Panc1 (cell line): ENCODE measurements around the gene DEDD.

ENCODE experiments used
- POLR2AphosphoS5 ChIP-seq: IDR thresholded peaks from 2 replicates; pipeline ENCODE4 v1.6.1; 2012; ENCODE audit warnings: mild to moderate bottlenecking, low read depth, low read length, moderate library complexity
- TCF7L2 ChIP-seq: IDR thresholded peaks from 2 replicates; pipeline ENCODE4 v1.6.1; 2011; ENCODE audit warnings: mild to moderate bottlenecking, low read depth, low read length, inconsistent platforms
- TF ChIP-seq, protein P1 (sequence below): fragments of 450-650 bp; IDR thresholded peaks from 2 replicates; pipeline ENCODE4 v1.5.1; 2017; ENCODE audit warnings: mild to moderate bottlenecking
- TF ChIP-seq, protein P2 (sequence below), 2 experiments: IDR thresholded peaks; 2 replicates each; pipeline ENCODE4 v1.6.1; 2011 to 2012; ENCODE audit warnings: low read depth in 2 of 2, control low read depth in 1 of 2, low read length in 1 of 2, mild to moderate bottlenecking in 1 of 2, moderate library complexity in 1 of 2; ENCODE audit not compliant: insufficient read depth in 1 of 2

DNA sequence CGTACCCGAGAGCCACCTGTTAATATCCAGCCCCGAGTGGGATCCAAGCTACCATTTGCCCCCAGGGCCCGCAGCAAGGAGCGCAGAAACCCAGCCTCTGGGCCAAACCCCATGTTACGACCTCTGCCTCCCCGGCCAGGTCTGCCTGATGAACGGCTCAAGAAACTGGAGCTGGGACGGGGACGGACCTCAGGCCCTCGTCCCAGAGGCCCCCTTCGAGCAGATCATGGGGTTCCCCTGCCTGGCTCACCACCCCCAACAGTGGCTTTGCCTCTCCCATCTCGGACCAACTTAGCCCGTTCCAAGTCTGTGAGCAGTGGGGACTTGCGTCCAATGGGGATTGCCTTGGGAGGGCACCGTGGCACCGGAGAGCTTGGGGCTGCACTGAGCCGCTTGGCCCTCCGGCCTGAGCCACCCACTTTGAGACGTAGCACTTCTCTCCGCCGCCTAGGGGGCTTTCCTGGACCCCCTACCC lies 28.2 kb upstream of the DEDD start:
- TF ChIP-seq, protein P1, sequence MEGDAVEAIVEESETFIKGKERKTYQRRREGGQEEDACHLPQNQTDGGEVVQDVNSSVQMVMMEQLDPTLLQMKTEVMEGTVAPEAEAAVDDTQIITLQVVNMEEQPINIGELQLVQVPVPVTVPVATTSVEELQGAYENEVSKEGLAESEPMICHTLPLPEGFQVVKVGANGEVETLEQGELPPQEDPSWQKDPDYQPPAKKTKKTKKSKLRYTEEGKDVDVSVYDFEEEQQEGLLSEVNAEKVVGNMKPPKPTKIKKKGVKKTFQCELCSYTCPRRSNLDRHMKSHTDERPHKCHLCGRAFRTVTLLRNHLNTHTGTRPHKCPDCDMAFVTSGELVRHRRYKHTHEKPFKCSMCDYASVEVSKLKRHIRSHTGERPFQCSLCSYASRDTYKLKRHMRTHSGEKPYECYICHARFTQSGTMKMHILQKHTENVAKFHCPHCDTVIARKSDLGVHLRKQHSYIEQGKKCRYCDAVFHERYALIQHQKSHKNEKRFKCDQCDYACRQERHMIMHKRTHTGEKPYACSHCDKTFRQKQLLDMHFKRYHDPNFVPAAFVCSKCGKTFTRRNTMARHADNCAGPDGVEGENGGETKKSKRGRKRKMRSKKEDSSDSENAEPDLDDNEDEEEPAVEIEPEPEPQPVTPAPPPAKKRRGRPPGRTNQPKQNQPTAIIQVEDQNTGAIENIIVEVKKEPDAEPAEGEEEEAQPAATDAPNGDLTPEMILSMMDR, result no peak
- TF ChIP-seq, protein P2, sequence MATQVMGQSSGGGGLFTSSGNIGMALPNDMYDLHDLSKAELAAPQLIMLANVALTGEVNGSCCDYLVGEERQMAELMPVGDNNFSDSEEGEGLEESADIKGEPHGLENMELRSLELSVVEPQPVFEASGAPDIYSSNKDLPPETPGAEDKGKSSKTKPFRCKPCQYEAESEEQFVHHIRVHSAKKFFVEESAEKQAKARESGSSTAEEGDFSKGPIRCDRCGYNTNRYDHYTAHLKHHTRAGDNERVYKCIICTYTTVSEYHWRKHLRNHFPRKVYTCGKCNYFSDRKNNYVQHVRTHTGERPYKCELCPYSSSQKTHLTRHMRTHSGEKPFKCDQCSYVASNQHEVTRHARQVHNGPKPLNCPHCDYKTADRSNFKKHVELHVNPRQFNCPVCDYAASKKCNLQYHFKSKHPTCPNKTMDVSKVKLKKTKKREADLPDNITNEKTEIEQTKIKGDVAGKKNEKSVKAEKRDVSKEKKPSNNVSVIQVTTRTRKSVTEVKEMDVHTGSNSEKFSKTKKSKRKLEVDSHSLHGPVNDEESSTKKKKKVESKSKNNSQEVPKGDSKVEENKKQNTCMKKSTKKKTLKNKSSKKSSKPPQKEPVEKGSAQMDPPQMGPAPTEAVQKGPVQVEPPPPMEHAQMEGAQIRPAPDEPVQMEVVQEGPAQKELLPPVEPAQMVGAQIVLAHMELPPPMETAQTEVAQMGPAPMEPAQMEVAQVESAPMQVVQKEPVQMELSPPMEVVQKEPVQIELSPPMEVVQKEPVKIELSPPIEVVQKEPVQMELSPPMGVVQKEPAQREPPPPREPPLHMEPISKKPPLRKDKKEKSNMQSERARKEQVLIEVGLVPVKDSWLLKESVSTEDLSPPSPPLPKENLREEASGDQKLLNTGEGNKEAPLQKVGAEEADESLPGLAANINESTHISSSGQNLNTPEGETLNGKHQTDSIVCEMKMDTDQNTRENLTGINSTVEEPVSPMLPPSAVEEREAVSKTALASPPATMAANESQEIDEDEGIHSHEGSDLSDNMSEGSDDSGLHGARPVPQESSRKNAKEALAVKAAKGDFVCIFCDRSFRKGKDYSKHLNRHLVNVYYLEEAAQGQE (IDR thresholded peaks at IDR 0.05; ENCODE audit: insufficient read depth in 1 of 2, low read depth in 2 of 2, low read length in 1 of 2), result no peak
- TF ChIP-seq POLR2AphosphoS5, result no peak
- no peak for TF ChIP-seq TCF7L2
